ENCODE results near the gene FARP2. TPM values are rescaled to one million over a fixed set of nuclear protein-coding genes. Genes with fewer than 3 reads are reported as not detected.

The FARP2 gene
- total and polyA plus RNA-seq, 5 experiments from 2014 or later, result 3.4 to 22.9 (median 5.8) TPM

- H3K36me3 Mint-ChIP-seq, result no peaks in the 10 kb centered on the region
- H3K4me1 Mint-ChIP-seq, result peaks cover 0 to 6% (median 2%) of the 10 kb centered on the region in 4 donors
- peak; percentile 83 to 85 for ATAC-seq
- H3K4me3 Mint-ChIP-seq, result peak overlapping the region; percentile 20 to 77 (median 69)
- H3K9me3 Mint-ChIP-seq, result no peaks in the 10 kb centered on the region
- POLR2A ChIA-PET, result no interaction called here
- H3K27me3 Mint-ChIP-seq, result peaks cover 8 to 39% (median 23%) of the 10 kb centered on the region in 5 donors
- peak; percentile 43 to 73 (median 57) for DNase-seq
- peak overlapping the region in 1 of 10 donors; percentile 43 for H3K27ac Mint-ChIP-seq
Measured at GRCh38 chr2:241540771-241541561, 184.9 kb downstream of the FARP2 start.

GRCh38 chr2:241541564-241542277, 185.6 kb downstream of the FARP2 start:
- Mint-ChIP-seq H3K9me3 (no peaks in the 10 kb centered on the region), H3K4me3 (peak overlapping the region in 2 of 10 donors; percentile 23 to 26), H3K27me3 (peaks cover 7 to 37% (median 23%) of the 10 kb centered on the region in 5 donors), H3K27ac (no peak overlapping the region), H3K4me1 (peaks cover 0 to 6% (median 2%) of the 10 kb centered on the region in 4 donors), H3K36me3 (no peaks in the 10 kb centered on the region)
- ATAC-seq (no peak), DNase-seq (peak in 1 of 10 donors; percentile 48)
- POLR2A ChIA-PET, result no interaction called here

- POLR2A ChIA-PET, result no interaction called here
- Mint-ChIP-seq H3K4me3 (peak overlapping the region in 3 of 10 donors; percentile 10 to 39 (median 10)), H3K9me3 (no peaks in the 10 kb centered on the region), H3K4me1 (peaks cover 0 to 6% (median 2%) of the 10 kb centered on the region in 4 donors), H3K36me3 (no peaks in the 10 kb centered on the region), H3K27me3 (peaks cover 7 to 41% (median 26%) of the 10 kb centered on the region in 5 donors), H3K27ac (no peak overlapping the region)
- ATAC-seq (no peak), DNase-seq (peak in 1 of 10 donors; percentile 52)
Measured at GRCh38 chr2:241542278-241542605, 186.2 kb downstream of the FARP2 start.

Small RNA genes lying within 50 kb of the gene (microRNA-seq; reads per million reads assigned to microRNA genes)
- not detected for gene MIR3133 (ENCODE audit: borderline microRNAs expressed)

Other genes with a start within 250 kb of the FARP2 start
- gene PASK, start 206.8 kb upstream of the FARP2 start, total RNA-seq, result 100 to 1,000 TPM; 550 to 574 TPM
- gene PASK, start 206.8 kb upstream of the FARP2 start, polyA plus RNA-seq, result 10 to 100 TPM; 68.3 to 78.7 (median 69.9) TPM
- 10 to 100 TPM; 60.4 to 65.4 TPM for gene PPP1R7, start 205.8 kb upstream of the FARP2 start, total RNA-seq
- 100 to 1,000 TPM; 109 to 115 (median 112) TPM for gene PPP1R7, start 205.8 kb upstream of the FARP2 start, polyA plus RNA-seq
- gene ANO7, start 167.6 kb upstream of the FARP2 start, total RNA-seq, result under 1 TPM; 0.57 to 0.77 TPM
- gene ANO7, start 167.6 kb upstream of the FARP2 start, polyA plus RNA-seq, result under 1 TPM in 1 of 3 donors, not detected in 2; 0.16 TPM
- 100 to 1,000 TPM; 133 to 148 TPM for gene HDLBP, start 40.6 kb upstream of the FARP2 start, total RNA-seq
- gene HDLBP, start 40.6 kb upstream of the FARP2 start, polyA plus RNA-seq, result 10 to 100 TPM; 32.2 to 71.1 (median 45.7) TPM
- 100 to 1,000 TPM; 303 to 309 TPM for gene SEPTIN2, start 40.4 kb upstream of the FARP2 start, total RNA-seq
- gene SEPTIN2, start 40.4 kb upstream of the FARP2 start, polyA plus RNA-seq, result 100 to 1,000 TPM; 143 to 182 (median 144) TPM
- gene STK25, start 152.3 kb downstream of the FARP2 start, total RNA-seq, result 100 to 1,000 TPM; 148 to 150 TPM
- 10 to 100 TPM; 69.9 to 81.1 (median 70.1) TPM for gene STK25, start 152.3 kb downstream of the FARP2 start, polyA plus RNA-seq
- not detected for gene BOK, start 202.5 kb downstream of the FARP2 start, total RNA-seq
- gene BOK, start 202.5 kb downstream of the FARP2 start, polyA plus RNA-seq, result under 1 TPM in 1 of 3 donors, not detected in 2; 0.53 TPM